Measurements from ENCODE around the gene DIABLO.

DNA sequence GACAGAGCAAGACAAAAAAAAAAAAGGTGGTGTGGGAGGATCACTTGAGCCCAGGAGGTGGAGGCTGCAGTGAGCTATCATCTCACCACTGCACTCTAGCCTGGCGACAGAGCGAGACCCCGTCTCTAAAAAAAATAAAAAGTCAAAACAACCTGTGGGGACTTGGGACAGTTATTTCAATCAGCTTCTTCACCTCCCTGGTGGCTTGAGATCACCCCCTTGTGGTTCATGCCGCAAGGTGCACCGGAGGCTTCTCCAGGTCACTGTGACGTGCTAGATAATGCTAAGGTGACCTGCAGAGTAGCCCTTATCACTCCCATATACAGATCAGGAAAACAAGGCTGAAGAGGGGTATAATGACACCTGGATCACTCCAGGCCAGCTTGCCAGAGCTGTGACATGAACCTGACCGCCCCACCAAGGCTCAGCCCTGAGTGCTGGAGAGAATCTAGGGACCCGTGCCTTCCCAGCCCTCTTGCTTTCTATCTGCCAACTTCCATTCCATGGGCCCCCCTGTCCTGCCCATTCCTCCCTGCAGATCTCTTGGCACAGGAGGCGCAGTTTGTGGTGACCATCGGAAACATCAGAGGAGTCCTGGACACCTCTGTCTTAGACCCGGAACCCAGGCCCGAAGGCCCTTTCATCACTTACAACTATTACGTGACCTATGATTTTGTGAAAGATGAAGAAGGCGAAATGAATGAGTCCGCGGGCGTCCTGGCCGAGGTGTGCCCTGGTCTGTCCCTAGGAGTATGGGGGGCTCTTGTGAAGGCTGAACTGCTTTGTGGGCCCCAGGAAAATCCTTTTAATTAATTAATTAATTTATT, 34.8 kb downstream of the DIABLO start:
- TF ChIP-seq, protein P1, sequence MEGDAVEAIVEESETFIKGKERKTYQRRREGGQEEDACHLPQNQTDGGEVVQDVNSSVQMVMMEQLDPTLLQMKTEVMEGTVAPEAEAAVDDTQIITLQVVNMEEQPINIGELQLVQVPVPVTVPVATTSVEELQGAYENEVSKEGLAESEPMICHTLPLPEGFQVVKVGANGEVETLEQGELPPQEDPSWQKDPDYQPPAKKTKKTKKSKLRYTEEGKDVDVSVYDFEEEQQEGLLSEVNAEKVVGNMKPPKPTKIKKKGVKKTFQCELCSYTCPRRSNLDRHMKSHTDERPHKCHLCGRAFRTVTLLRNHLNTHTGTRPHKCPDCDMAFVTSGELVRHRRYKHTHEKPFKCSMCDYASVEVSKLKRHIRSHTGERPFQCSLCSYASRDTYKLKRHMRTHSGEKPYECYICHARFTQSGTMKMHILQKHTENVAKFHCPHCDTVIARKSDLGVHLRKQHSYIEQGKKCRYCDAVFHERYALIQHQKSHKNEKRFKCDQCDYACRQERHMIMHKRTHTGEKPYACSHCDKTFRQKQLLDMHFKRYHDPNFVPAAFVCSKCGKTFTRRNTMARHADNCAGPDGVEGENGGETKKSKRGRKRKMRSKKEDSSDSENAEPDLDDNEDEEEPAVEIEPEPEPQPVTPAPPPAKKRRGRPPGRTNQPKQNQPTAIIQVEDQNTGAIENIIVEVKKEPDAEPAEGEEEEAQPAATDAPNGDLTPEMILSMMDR (IDR thresholded peaks at IDR 0.05): peak in 5 of 6 experiments; percentile 54 to 68 (median 56)
- no peak for TF ChIP-seq POLR2A (IDR thresholded peaks at IDR 0.05)

Measured in upper lobe of left lung (tissue), 4 donors.